OCI-LY7 (cell line): ENCODE results near the gene NOL6. TPM values are rescaled to one million over a fixed set of nuclear protein-coding genes. Genes with fewer than 3 reads are reported as not detected.

Source experiments
- BruUV-seq: library from RNA; stranded (reverse); fragments of 400-500 nt; replicated peaks from 2 replicates; lab custom pipeline; 2021; lab: Mats Ljungman, UMichigan
- CTCF ChIA-PET: fragments of 300-600 bp; sonication (Branson Sonifier 250); formaldehyde crosslinking; loops from one replicate; lab custom pipeline; 2022; ENCODE audit warnings: antibody characterized with exemption; ENCODE audit not compliant: unreplicated experiment; lab: Charles Lee
- POLR2A ChIA-PET: fragments of 300-600 bp; sonication (Branson Sonifier 250); formaldehyde crosslinking; loops from one replicate; lab custom pipeline; 2022; ENCODE audit warnings: antibody characterized with exemption; lab: Charles Lee
- DNase-seq: peaks from one replicate; pipeline ENCODE4 v3.0.0-alpha.2; 2015; ENCODE audit warnings: low spot score
- H2AFZ ChIP-seq: fragments of 200-600 bp; sonication (generic), shearing (Covaris generic); 2 replicates; pipeline ENCODE4 v1.6.1; 2014; ENCODE audit warnings: mild to moderate bottlenecking, antibody characterized with exemption, low read length, moderate library complexity
- H3K27ac ChIP-seq: fragments of 200-600 bp; sonication (generic); 2 replicates; pipeline ENCODE4 v1.5.1; 2014; ENCODE audit warnings: mixed run types, low read depth, mild to moderate bottlenecking, moderate library complexity, low read length, inconsistent platforms; ENCODE audit not compliant: poor library complexity, severe bottlenecking
- H3K36me3 ChIP-seq: fragments of 200-600 bp; sonication (generic); 2 replicates; pipeline ENCODE4 v1.6.1; 2014; ENCODE audit warnings: mild to moderate bottlenecking, antibody characterized with exemption, low read length, moderate library complexity, mixed read lengths; ENCODE audit not compliant: insufficient read depth
- H3K4me1 ChIP-seq: fragments of 200-600 bp; sonication (generic); 2 replicates; pipeline ENCODE4 v1.5.1; 2014; ENCODE audit warnings: mild to moderate bottlenecking, low read length; ENCODE audit not compliant: insufficient read depth, poor library complexity, severe bottlenecking
- H3K4me2 ChIP-seq: fragments of 200-600 bp; sonication (generic); 2 replicates; pipeline ENCODE4 v1.6.1; 2014; ENCODE audit warnings: mild to moderate bottlenecking, low read length
- H3K4me3 ChIP-seq: fragments of 200-600 bp; sonication (generic); 2 replicates; pipeline ENCODE4 v1.5.1; 2014; ENCODE audit warnings: mild to moderate bottlenecking, low read depth, low read length; ENCODE audit not compliant: poor library complexity, severe bottlenecking
- H3K79me2 ChIP-seq: fragments of 200-600 bp; sonication (generic); 2 replicates; pipeline ENCODE4 v1.6.1; 2016; ENCODE audit warnings: low read depth, mild to moderate bottlenecking, low read length, moderate library complexity, mixed read lengths; ENCODE audit not compliant: insufficient read depth
- H3K9me2 ChIP-seq: fragments of 200-600 bp; sonication (generic); 2 replicates; pipeline ENCODE4 v1.6.1; 2016; ENCODE audit warnings: mild to moderate bottlenecking, low read length, mixed read lengths; ENCODE audit not compliant: insufficient read depth
- H3K9me3 ChIP-seq: fragments of 200-600 bp; sonication (generic); 2 replicates; pipeline ENCODE4 v1.6.1; 2014; ENCODE audit warnings: mild to moderate bottlenecking, mixed run types, low read length, mixed read lengths
- H4K20me1 ChIP-seq: fragments of 200-600 bp; sonication (generic); 2 replicates; pipeline ENCODE4 v1.6.1; 2014; ENCODE audit warnings: mild to moderate bottlenecking, antibody characterized with exemption, low read length, moderate library complexity, mixed read lengths; ENCODE audit not compliant: insufficient read depth
- CTCF ChIP-seq: fragments of 200-600 bp; sonication (generic); conservative IDR thresholded peaks from 2 replicates; pipeline ENCODE4 v1.5.1; 2014; ENCODE audit warnings: mild to moderate bottlenecking, antibody characterized with exemption, low read length, moderate library complexity, mixed read lengths
- EZH2phosphoT487 ChIP-seq: fragments of 200-600 bp; sonication (generic); IDR thresholded peaks from 2 replicates; pipeline ENCODE4 v1.6.1; 2018; ENCODE audit warnings: low read depth, borderline replicate concordance, mild to moderate bottlenecking, mixed run types, antibody characterized with exemption, low read length, moderate library complexity, mixed read lengths
- intact Hi-C: fragments of 100-400 bp; cut with micrococcal nuclease; formaldehyde crosslinking; loops from one replicate; pipeline ENCODE4 v1.10.0; 2022; ENCODE audit not compliant: unreplicated experiment
- total RNA-seq, 2 experiments: library from RNA; depleted of rRNA in 1 of 2; stranded (reverse); fragments of >200 nt in 1 of 2; shearing (Covaris generic) in 1 of 2; gene quantifications; 2 replicates each; pipeline ENCODE4 v1.2.3, GENCODE V29; 2014 to 2022

NOL6 gene
- total RNA-seq, 2 experiments from 2014 or later = 28.8 to 30.9 TPM

GRCh38 chr9:33466565-33467495 lies 6.9 kb downstream of the NOL6 start:
- ChIA-PET CTCF (interaction anchor here (0.6 to 2.9 kb wide), 6 partner anchors 14 to 239 kb away, joined by 3 to 22 read pairs (median 6); partner anchors contain the start of gene AQP3), POLR2A (interaction anchor here (0.7 to 1.3 kb wide), 2 partner anchors 13 kb away, joined by 3 read pairs; no protein-coding TSS in a partner anchor)
- no peaks in the 10 kb centered on the region; the same call in 1 of the 2 replicates for H4K20me1 ChIP-seq
- H3K4me1 ChIP-seq = peaks cover 1% of the 10 kb centered on the region
- peaks cover 99% of the 10 kb centered on the region for H3K36me3 ChIP-seq
- H3K27ac ChIP-seq = no peak overlapping the region
- BruUV-seq = no TSS peak
- no peaks in the 10 kb centered on the region for H3K9me3 ChIP-seq
- no peak overlapping the region for H3K4me2 ChIP-seq
- DNase-seq = peak; percentile 60
- intact Hi-C loops = loop anchor here (1.0 to 5.0 kb wide), 2 partner anchors 50 to 64 kb away; no protein-coding TSS in a partner anchor
- TF ChIP-seq EZH2phosphoT487 (no peak), CTCF (peak; percentile 83)
- no peaks in the 10 kb centered on the region for H3K9me2 ChIP-seq
- H3K79me2 ChIP-seq = peaks cover 4% of the 10 kb centered on the region; the same call in 1 of the 2 replicates
- H3K4me3 ChIP-seq = no peak overlapping the region
- H2AFZ ChIP-seq = no peak overlapping the region

GRCh38 chr9:33465596-33466564 lies 7.8 kb downstream of the NOL6 start:
- POLR2A ChIA-PET = interaction anchor here (0.7 to 2.6 kb wide), 3 partner anchors 8 to 12 kb away, joined by 3 to 9 read pairs (median 6); partner anchors contain the start of gene NOL6
- CTCF ChIA-PET = interaction anchor here (0.6 to 2.9 kb wide), 6 partner anchors 13 to 238 kb away, joined by 3 to 22 read pairs (median 8); partner anchors contain the start of gene AQP3
- Histone ChIP-seq H2AFZ (no peak overlapping the region), H3K27ac (no peak overlapping the region), H3K4me3 (no peak overlapping the region), H3K79me2 (no peaks in the 10 kb centered on the region), H3K9me3 (no peaks in the 10 kb centered on the region), H3K9me2 (no peaks in the 10 kb centered on the region), H3K4me2 (no peak overlapping the region), H3K36me3 (peaks cover 99% of the 10 kb centered on the region), H3K4me1 (no peaks in the 10 kb centered on the region), H4K20me1 (no peaks in the 10 kb centered on the region)
- TF ChIP-seq EZH2phosphoT487 = no peak
- TF ChIP-seq CTCF = no peak
- intact Hi-C loops = loop anchor here (1.0 to 5.0 kb wide), 2 partner anchors 49 to 63 kb away; no protein-coding TSS in a partner anchor
- no peak for DNase-seq
- no TSS peak for BruUV-seq
